Naive B cell (primary cell): ENCODE results near the gene PDRG1. TPM values are rescaled to one million over a fixed set of nuclear protein-coding genes. Genes with fewer than 3 reads are reported as not detected.

ENCODE experiments used
- ATAC-seq, 2 donors: fragments of 150-1000 bp; cut with Tn5 transposase; 2 replicates each; pipeline ENCODE4 v1.10.0; 2021; ENCODE audit warnings: low read depth in 2 of 2, mild to moderate bottlenecking in 2 of 2, moderate library complexity in 2 of 2
- DNase-seq: peaks from one replicate; pipeline ENCODE4 v3.0.0; 2022
- H3K27ac Mint-ChIP-seq, 6 donors: one replicate each; pipeline ENCODE4 v1.8.0; 2020 to 2022; ENCODE audit warnings: mild to moderate bottlenecking in 6 of 6, mixed read lengths in 6 of 6, moderate library complexity in 5 of 6, inconsistent platforms in 2 of 6
- H3K27me3 Mint-ChIP-seq, 3 donors: one replicate each; pipeline ENCODE4 v1.8.0; 2021 to 2022; ENCODE audit warnings: mixed read lengths in 3 of 3, mild to moderate bottlenecking in 1 of 3
- H3K36me3 Mint-ChIP-seq, 2 donors: one replicate each; pipeline ENCODE4 v1.8.0; 2020 to 2022; ENCODE audit warnings: mixed read lengths in 2 of 2, inconsistent platforms in 1 of 2, mild to moderate bottlenecking in 1 of 2
- H3K4me1 Mint-ChIP-seq, 3 donors: one replicate each; pipeline ENCODE4 v1.8.0; 2020 to 2022; ENCODE audit warnings: mixed read lengths in 3 of 3, inconsistent platforms in 1 of 3, mild to moderate bottlenecking in 1 of 3, moderate library complexity in 1 of 3
- H3K4me3 Mint-ChIP-seq, 8 donors: one replicate each; pipeline ENCODE4 v1.8.0; 2020 to 2022; ENCODE audit warnings: mild to moderate bottlenecking in 8 of 8, mixed read lengths in 8 of 8, moderate library complexity in 8 of 8, inconsistent platforms in 2 of 8
- H3K9me3 Mint-ChIP-seq, 7 donors: one replicate each; pipeline ENCODE4 v1.8.0; 2020 to 2022; ENCODE audit warnings: mixed read lengths in 7 of 7, mild to moderate bottlenecking in 5 of 7, inconsistent platforms in 2 of 7, moderate library complexity in 1 of 7
- polyA plus RNA-seq, 6 donors: library from polyadenylated mRNA; unstranded; fragments of 300-500 nt; fragmentation: Illumina TruSeq; gene quantifications; one replicate each; pipeline ENCODE4 v1.2.3, GENCODE V29; 2021; ENCODE audit warnings: low read depth in 6 of 6

PDRG1 gene
- 10 to 100 TPM; 16.3 to 27.4 (median 20.8) TPM for polyA plus RNA-seq

- peak; percentile 89 to 90 for ATAC-seq
- Mint-ChIP-seq H3K27ac (peak within 1 kb of the TSS; percentile 95 to 99 (median 98)), H3K4me1 (peaks cover 28 to 36% (median 30%) of the 10 kb centered on the region in 3 donors), H3K9me3 (no peaks in the 10 kb centered on the region), H3K4me3 (peak within 1 kb of the TSS; percentile 94 to 100 (median 98)), H3K36me3 (peaks cover 4 to 12% of the 10 kb centered on the region in 2 donors), H3K27me3 (peaks cover 13 to 27% (median 15%) of the 10 kb centered on the region in 3 donors)
- DNase-seq, result peak; percentile 97
Measured at GRCh38 chr20:31951530-31952453, at the start of gene PDRG1. PDRG1 (minus strand) TSS chr20:31952046; CDS start chr20:31951961, 85 bp downstream.

DNA sequence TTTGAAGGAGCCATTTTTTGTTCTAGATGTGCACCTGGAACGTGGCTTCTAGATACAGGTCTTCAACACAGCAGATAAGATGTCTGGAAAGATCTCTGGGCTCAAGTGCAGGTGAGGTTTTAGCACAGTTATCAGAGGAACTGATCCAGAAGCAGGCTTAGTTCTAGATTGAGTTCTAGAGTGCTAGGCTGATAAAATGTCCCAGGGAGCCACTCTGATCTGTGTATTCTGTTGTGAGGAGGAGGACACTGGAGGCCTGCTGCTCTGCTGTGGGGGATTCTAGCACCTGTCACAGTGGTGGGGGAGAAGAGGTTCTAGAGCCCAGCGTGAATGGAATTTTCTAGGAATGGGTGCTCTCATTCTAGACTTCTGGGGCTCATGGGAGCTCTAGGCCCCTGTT, 46.4 kb upstream of the PDRG1 start:
- Mint-ChIP-seq H3K36me3 (peaks cover 0 to 10% of the 10 kb centered on the region in 2 donors), H3K27ac (no peak overlapping the region), H3K9me3 (peaks cover 0 to 3% (median 0%) of the 10 kb centered on the region in 7 donors), H3K4me1 (peaks cover 9 to 10% (median 9%) of the 10 kb centered on the region in 3 donors), H3K4me3 (no peak overlapping the region), H3K27me3 (peaks cover 22 to 42% (median 41%) of the 10 kb centered on the region in 3 donors)
- DNase-seq (no peak), ATAC-seq (no peak)

GRCh38 chr20:31996996-31997395, 45.1 kb upstream of the PDRG1 start:
- peak overlapping the region in 1 of 6 donors; percentile 48 for H3K27ac Mint-ChIP-seq
- ATAC-seq (no peak), DNase-seq (no peak)
- H3K36me3 Mint-ChIP-seq, result peaks cover 0 to 10% of the 10 kb centered on the region in 2 donors
- no peak overlapping the region for H3K4me3 Mint-ChIP-seq
- H3K4me1 Mint-ChIP-seq, result peaks cover 9 to 10% (median 9%) of the 10 kb centered on the region in 3 donors
- H3K27me3 Mint-ChIP-seq, result peaks cover 29 to 54% (median 54%) of the 10 kb centered on the region in 3 donors
- peaks cover 0 to 3% (median 0%) of the 10 kb centered on the region in 7 donors for H3K9me3 Mint-ChIP-seq

DNA sequence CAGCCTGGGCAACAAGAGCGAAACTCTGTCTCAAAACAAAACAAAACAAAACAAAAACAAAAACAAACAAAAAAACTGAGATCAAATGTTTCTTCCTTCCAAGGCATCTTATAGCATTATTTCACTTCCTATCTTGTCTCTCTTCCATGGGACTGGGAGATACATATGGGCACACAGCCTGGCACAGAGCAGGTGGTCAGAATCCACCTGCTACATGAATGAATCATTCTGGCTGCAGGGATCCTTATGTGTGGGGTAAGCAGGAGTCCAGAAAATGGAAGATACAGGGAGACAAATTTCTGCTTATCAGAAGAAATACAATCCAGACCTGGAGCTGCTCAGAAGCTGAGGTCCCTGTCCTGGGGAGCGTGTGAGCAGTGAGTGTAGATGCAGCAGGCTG, 40.2 kb upstream of the PDRG1 start:
- DNase-seq (no peak), ATAC-seq (no peak)
- H3K27me3 Mint-ChIP-seq, result peaks cover 33 to 52% (median 44%) of the 10 kb centered on the region in 3 donors

DNA sequence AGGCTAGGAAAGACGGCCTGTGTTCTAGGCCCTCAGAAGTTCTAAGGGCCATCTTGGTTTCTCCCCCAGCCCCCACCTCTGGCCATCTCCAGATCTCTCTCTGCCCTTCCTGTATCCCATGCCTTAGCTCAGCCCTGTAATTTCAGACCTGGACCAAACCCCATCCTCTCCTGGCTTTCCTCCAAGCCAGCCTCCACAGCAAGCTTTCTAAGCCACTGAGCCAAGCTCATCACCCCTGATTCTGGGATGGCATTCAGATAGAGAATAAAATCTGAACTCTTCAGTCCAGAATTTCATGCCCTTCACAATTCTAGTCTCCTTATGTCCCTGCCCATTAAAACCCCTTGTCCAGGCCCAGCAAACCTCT, 39.5 kb upstream of the PDRG1 start:
- peaks cover 7 to 10% (median 9%) of the 10 kb centered on the region in 3 donors for H3K4me1 Mint-ChIP-seq
- H3K36me3 Mint-ChIP-seq, result peaks cover 0 to 1% of the 10 kb centered on the region in 2 donors
- DNase-seq, result no peak
- H3K4me3 Mint-ChIP-seq, result no peak overlapping the region
- H3K27me3 Mint-ChIP-seq, result peaks cover 27 to 44% (median 37%) of the 10 kb centered on the region in 3 donors
- ATAC-seq, result no peak
- H3K9me3 Mint-ChIP-seq, result no peaks in the 10 kb centered on the region
- H3K27ac Mint-ChIP-seq, result peak overlapping the region in 1 of 6 donors; percentile 19

More for the DNA sequence above, 40.2 kb upstream of the PDRG1 start:
- peaks cover 0 to 9% of the 10 kb centered on the region in 2 donors for H3K36me3 Mint-ChIP-seq
- H3K9me3 Mint-ChIP-seq, result peaks cover 0 to 3% (median 0%) of the 10 kb centered on the region in 7 donors
- H3K4me1 Mint-ChIP-seq, result peaks cover 9 to 10% (median 9%) of the 10 kb centered on the region in 3 donors
- no peak overlapping the region for H3K27ac Mint-ChIP-seq
- H3K4me3 Mint-ChIP-seq, result no peak overlapping the region

DNA sequence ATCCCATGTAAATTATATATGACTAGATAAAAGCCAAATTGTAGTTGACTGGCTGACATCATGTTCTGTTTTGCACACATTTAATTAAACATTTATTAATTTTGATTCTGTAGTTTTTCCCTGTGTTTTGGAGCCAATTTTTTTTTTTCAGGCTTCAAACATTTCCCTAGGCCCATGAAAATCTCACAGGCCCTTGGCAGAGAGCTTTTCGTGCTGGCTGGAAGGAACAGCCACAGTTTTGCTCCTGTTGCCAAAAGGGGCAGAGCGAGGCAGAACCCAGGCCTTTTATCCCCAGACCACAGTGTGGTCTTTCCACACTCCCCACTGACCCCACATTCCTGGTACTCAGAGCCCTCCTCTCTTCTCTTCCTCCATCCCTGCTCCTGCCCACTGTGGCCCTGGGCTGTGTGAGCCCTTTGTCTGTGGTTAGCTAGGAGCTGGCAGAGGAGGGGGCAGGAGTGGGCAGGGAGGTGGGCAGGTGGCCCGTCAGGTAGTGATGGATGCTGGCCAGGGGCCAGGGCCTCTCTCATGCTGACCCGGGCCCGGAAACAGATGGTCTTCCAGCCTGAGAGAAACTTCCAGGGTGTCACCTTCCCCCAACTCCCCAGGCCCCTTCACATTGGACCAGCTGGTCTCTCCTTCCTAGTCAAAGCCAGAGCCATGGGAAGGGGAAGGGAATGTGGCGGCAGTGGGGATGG, 38.9 kb upstream of the PDRG1 start:
- H3K9me3 Mint-ChIP-seq, result no peaks in the 10 kb centered on the region
- H3K36me3 Mint-ChIP-seq, result no peaks in the 10 kb centered on the region
- DNase-seq (no peak), ATAC-seq (no peak)
- H3K27ac Mint-ChIP-seq, result no peak overlapping the region
- H3K4me3 Mint-ChIP-seq, result no peak overlapping the region
- peaks cover 23 to 39% (median 31%) of the 10 kb centered on the region in 3 donors for H3K27me3 Mint-ChIP-seq
- H3K4me1 Mint-ChIP-seq, result peaks cover 5 to 7% (median 6%) of the 10 kb centered on the region in 3 donors

DNA sequence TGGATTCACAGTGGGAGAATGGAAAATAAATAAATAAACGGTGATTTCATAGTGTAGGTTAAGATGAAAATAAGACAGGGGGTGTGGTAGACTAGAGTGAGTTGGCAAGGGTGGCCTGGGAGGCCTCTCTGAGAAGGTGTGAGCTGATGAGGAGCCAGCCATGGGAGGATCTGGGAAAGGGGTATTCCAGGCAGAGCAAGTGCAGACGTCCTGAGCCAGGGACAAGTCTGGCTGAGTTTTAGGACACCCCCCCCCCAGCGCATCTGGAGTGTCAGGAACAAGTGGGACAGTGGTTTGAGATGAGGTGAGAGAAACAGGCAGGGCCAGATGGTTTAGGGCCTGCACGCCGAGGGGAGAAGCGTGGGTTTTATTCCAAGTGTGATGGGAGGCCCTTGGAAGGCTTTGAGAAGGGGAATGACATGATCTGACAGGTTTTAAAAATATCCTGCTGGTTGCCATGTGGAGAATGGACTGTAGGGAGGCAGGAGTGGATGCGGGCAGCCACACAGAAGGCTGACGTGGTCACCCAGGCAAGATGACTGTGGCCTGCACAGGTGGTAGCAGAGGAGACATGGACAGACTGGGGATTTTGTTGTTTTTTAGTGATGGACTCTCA, 37.3 kb upstream of the PDRG1 start:
- no peak for DNase-seq
- H3K4me1 Mint-ChIP-seq, result no peaks in the 10 kb centered on the region
- peak overlapping the region in 1 of 8 donors; percentile 34 for H3K4me3 Mint-ChIP-seq
- H3K36me3 Mint-ChIP-seq, result no peaks in the 10 kb centered on the region
- peak overlapping the region in 1 of 6 donors; percentile 11 for H3K27ac Mint-ChIP-seq
- no peaks in the 10 kb centered on the region for H3K9me3 Mint-ChIP-seq
- peaks cover 20 to 27% (median 22%) of the 10 kb centered on the region in 3 donors for H3K27me3 Mint-ChIP-seq
- no peak for ATAC-seq

DNA sequence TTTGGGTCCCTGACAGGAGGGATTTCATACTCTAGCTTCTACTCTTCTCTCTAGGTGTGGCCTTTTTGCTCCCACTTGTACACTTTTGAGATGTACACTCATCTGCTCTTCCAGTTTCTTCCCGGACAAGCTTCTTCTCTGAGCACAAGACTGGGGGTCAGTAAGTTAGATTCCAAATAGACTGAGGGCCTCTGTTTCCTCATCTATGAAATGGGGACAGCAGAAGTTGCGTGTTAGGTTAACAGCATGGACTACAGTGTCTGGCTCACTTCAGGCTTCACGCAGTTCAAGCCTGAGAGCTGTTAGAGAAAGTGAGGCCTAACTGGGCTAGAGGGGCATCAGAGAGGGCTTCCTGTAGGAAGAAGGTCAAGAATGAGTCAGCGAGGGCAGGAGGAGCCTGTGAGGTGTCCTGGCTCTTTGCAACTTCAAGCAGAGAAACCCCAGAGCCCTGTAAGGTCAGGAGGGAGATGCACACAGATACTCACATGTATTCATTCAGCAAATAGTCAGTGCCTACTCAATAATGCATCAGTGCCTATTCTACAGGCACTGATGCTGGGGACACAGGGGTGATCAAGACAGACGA, 36.7 kb upstream of the PDRG1 start:
- DNase-seq (no peak), ATAC-seq (no peak)
- Mint-ChIP-seq H3K4me3 (no peak overlapping the region), H3K4me1 (no peaks in the 10 kb centered on the region), H3K36me3 (no peaks in the 10 kb centered on the region), H3K27ac (peak overlapping the region in 2 of 6 donors; percentile 11 to 54), H3K27me3 (peaks cover 13 to 22% (median 16%) of the 10 kb centered on the region in 3 donors), H3K9me3 (no peaks in the 10 kb centered on the region)

DNA sequence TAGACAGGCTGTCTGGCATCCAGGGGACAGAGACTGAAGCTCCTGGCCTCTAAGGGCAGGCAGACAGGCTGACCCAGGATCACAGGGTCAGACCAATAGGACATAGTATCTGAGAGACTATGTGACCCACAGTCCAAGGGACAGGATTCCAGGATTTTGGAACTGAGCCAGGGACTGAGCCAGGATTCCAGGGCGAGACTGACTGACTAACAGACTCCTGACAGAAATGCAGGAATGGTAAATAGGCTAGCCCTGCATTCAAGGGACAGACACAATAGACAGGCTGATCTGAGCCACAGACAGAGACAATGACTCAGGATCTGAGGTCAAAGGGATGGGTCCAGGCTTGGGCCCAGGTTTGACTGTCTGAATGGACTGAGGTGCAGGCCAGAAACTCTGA, 35.9 kb upstream of the PDRG1 start:
- H3K9me3 Mint-ChIP-seq, result no peaks in the 10 kb centered on the region
- peaks cover 14 to 21% (median 14%) of the 10 kb centered on the region in 3 donors for H3K27me3 Mint-ChIP-seq
- no peak overlapping the region for H3K27ac Mint-ChIP-seq
- H3K4me3 Mint-ChIP-seq, result no peak overlapping the region
- DNase-seq, result no peak
- no peaks in the 10 kb centered on the region for H3K4me1 Mint-ChIP-seq
- H3K36me3 Mint-ChIP-seq, result no peaks in the 10 kb centered on the region
- ATAC-seq, result no peak

DNA sequence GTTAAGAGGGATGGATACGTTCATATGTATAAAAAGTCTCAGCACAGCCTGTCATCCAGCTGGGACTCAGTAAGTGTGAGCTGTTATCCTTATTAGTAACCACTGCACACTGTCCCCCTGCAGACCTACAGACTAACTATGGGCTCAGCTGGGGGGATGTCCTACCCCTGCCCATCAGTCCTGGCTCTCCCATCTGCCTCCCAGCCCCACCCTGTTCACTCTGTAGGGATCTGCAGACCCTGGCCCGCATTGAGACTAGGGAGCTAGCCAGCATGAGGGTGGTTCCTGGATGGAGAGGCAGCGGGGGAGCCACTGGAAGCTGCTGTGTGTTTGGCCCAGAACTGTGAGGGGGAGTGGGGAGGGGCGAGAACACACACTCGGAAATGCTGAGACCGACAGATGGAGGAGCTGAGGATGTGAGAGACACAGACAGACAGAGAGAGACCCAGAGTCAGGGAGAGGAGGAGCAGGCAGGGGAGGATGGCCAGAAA, 33.2 kb upstream of the PDRG1 start:
- no peak for ATAC-seq
- no peak for DNase-seq
- H3K4me1 Mint-ChIP-seq, result no peaks in the 10 kb centered on the region
- H3K27me3 Mint-ChIP-seq, result peaks cover 9 to 17% (median 10%) of the 10 kb centered on the region in 3 donors
- no peaks in the 10 kb centered on the region for H3K9me3 Mint-ChIP-seq
- no peak overlapping the region for H3K27ac Mint-ChIP-seq
- no peaks in the 10 kb centered on the region for H3K36me3 Mint-ChIP-seq
- H3K4me3 Mint-ChIP-seq, result no peak overlapping the region

- Mint-ChIP-seq H3K27me3 (peaks cover 14 to 25% (median 19%) of the 10 kb centered on the region in 3 donors), H3K36me3 (no peaks in the 10 kb centered on the region), H3K27ac (no peak overlapping the region), H3K4me1 (no peaks in the 10 kb centered on the region), H3K4me3 (no peak overlapping the region), H3K9me3 (no peaks in the 10 kb centered on the region)
- DNase-seq, result no peak
- no peak for ATAC-seq
Measured at GRCh38 chr20:31981784-31982183, 29.9 kb upstream of the PDRG1 start.

GRCh38 chr20:31979713-31980426, 28.0 kb upstream of the PDRG1 start:
- Mint-ChIP-seq H3K27me3 (peaks cover 18 to 38% (median 28%) of the 10 kb centered on the region in 3 donors), H3K27ac (no peak overlapping the region)

More at GRCh38 chr20:31979713-31980426, 28.0 kb upstream of the PDRG1 start:
- Mint-ChIP-seq H3K4me1 (no peaks in the 10 kb centered on the region), H3K4me3 (no peak overlapping the region), H3K9me3 (no peaks in the 10 kb centered on the region), H3K36me3 (no peaks in the 10 kb centered on the region)
- DNase-seq (no peak), ATAC-seq (no peak)
